ENCODE data around the gene TMEM14C.

The TMEM14C gene

DNA sequence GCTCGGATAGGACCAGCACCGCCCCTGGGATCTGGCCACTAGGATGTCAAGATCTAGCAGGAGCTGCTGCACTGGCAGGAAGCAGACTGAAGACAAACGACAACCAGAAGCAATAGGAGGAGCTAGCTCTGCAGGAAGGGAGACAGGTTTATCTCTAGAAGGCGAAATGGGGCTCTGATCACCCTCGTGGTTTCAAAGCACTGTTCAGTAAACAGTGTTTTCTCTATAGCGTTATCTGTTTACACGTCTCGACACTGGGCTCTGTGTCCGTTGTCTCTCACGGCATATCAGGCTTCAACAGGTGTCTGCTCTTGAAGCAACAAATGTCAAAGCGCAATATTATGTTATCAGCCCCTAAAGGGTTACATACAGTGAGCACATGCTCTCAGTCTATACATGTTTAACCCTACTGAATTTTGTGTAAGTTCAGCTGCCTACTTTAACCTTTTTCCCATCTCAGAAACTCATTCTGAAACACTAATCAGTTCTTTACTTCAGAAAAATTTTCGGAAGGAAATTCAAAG, 48.6 kb downstream of the TMEM14C start:
- no peak for DNase-seq

GRCh38 chr6:10778230-10778629, 55.4 kb downstream of the TMEM14C start:
- DNase-seq: no peak

DNA sequence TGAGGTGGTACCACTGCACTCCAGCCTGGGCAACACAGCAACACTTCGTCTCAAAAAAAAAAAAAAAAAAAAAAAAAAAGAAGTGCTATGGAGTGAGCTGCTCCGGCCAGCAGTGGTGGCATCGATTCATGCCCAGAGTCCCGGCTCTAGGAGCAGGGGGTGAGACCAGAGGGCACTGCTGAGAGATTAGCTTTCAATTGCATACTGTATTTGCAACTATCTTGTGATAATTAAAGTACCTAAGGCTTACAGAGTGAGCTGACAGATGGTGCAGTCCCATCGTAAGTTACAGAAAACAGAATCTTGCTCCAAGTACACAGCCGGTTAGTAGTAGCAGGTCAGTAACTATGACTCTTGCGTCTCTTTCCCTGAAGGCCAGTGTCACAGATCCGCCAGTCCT, 56.2 kb downstream of the TMEM14C start:
- DNase-seq: no peak

Data from CD4-positive, alpha-beta T cell treated with Interleukin-10 for 1 hour (primary cell).